ENCODE results near the gene DNMBP. TPM values are rescaled to one million over a fixed set of nuclear protein-coding genes. Genes with fewer than 3 reads are reported as not detected.
A peak's percentile ranks its signal among the peaks of the same experiment; 100 is the strongest.
"Not testable (repeated sequence)": the region's sequence is repeated elsewhere in the genome, so short reads cannot be mapped to it uniquely, and the experiment has no call there.

Gene DNMBP
- total RNA-seq, 2 experiments from 2014 or later, result 2.2 to 2.3 TPM

DNA sequence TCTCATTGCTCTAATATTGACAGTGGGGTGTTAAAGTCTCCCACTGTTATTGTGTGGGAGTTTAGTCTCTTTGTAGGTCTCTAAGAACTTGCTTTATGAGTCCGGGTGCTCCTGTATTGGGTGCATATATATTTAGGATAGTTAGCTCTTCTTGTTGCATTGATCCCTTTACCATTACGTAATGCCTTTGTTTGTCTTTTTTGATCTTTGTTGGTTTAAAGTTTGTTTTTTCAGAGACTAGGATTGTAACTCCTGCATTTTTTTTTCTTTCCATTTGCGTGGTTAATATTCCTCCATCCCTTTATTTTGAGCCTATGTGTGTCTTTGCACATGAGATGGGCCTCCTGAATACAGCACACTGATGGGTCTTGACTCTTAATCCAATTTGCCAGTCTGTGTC, 142.5 kb downstream of the DNMBP start:
- not testable (repeated sequence) for H3K4me1 Mint-ChIP-seq, H3K4me3 Mint-ChIP-seq, DNase-seq, H3K27ac Mint-ChIP-seq, H3K36me3 Mint-ChIP-seq
- peaks cover 89% of the 10 kb centered on the region for H3K27me3 Mint-ChIP-seq
- H3K9me3 Mint-ChIP-seq, result peaks cover 23% of the 10 kb centered on the region

DNA sequence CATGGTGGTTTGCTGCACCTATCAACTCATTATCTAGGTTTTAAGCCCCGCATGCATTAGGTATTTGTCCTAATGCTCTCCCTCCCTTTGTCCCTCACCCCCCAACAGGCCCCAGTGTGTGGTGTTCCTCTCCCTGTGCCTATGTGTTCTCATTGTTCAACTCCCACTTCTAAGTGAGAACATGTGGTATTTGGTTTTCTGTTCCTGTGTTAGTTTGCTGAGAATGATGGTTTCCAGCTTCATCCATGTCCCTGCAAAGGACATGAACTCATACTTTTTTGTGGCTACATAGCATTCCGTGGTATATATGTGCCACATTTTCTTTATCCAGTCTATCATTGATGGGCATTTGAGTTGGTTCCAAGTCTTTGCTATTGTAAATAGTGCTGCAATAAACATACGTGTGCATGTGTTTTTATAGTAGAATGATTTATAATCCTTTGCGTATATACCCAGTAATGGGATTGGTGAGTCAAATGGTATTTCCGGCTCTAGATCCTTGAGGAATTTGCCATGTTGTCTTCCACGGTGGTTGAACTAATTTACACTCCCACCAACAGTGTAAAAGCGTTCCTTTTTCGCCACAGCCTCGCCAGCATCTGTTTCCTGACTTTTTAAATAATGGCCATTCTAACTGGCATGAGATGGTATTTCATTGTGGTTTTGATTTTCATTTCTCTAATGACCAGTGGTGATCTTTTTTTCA, 146.1 kb downstream of the DNMBP start:
- H3K4me1 Mint-ChIP-seq, DNase-seq, H3K4me3 Mint-ChIP-seq, H3K36me3 Mint-ChIP-seq, H3K27ac Mint-ChIP-seq: not testable (repeated sequence)
- peaks cover 71% of the 10 kb centered on the region for H3K27me3 Mint-ChIP-seq
- H3K9me3 Mint-ChIP-seq, result peaks cover 22% of the 10 kb centered on the region

GRCh38 chr10:99860466-99860865, 149.3 kb downstream of the DNMBP start:
- Mint-ChIP-seq H3K4me3 (no peak overlapping the region), H3K4me1 (no peaks in the 10 kb centered on the region), H3K9me3 (peaks cover 2% of the 10 kb centered on the region), H3K27ac (no peak overlapping the region), H3K36me3 (no peaks in the 10 kb centered on the region), H3K27me3 (peaks cover 39% of the 10 kb centered on the region)
- no peak for DNase-seq

- Mint-ChIP-seq H3K9me3 (no peaks in the 10 kb centered on the region), H3K4me3 (no peak overlapping the region), H3K4me1 (no peaks in the 10 kb centered on the region), H3K36me3 (no peaks in the 10 kb centered on the region), H3K27me3 (peaks cover 32% of the 10 kb centered on the region), H3K27ac (no peak overlapping the region)
- peak; percentile 29 for DNase-seq
Measured at GRCh38 chr10:99859585-99859984, 150.2 kb downstream of the DNMBP start.

DNA sequence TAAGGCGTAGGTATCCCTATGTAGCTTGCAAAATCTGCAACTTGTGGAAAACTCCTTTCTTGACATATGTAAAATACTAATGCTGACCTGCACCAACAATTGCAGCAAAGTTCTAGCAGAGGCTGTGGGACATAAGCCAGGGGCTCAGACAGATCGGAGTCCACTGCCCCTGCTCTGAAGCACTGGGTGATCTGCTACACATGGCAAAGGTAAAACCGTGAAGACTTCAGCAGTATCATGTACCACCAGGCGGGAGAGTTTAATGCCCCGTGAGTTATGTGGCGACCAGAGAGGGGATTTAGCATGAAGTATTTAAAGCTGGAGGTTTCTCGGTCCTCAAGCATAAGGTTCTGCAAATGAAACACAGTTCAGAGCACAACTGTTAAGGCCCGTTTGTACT, 150.9 kb downstream of the DNMBP start:
- no peaks in the 10 kb centered on the region for H3K36me3 Mint-ChIP-seq
- H3K9me3 Mint-ChIP-seq, result no peaks in the 10 kb centered on the region
- no peak for DNase-seq
- no peak overlapping the region for H3K4me3 Mint-ChIP-seq
- H3K4me1 Mint-ChIP-seq, result no peaks in the 10 kb centered on the region
- H3K27me3 Mint-ChIP-seq, result peaks cover 25% of the 10 kb centered on the region
- H3K27ac Mint-ChIP-seq, result no peak overlapping the region

DNA sequence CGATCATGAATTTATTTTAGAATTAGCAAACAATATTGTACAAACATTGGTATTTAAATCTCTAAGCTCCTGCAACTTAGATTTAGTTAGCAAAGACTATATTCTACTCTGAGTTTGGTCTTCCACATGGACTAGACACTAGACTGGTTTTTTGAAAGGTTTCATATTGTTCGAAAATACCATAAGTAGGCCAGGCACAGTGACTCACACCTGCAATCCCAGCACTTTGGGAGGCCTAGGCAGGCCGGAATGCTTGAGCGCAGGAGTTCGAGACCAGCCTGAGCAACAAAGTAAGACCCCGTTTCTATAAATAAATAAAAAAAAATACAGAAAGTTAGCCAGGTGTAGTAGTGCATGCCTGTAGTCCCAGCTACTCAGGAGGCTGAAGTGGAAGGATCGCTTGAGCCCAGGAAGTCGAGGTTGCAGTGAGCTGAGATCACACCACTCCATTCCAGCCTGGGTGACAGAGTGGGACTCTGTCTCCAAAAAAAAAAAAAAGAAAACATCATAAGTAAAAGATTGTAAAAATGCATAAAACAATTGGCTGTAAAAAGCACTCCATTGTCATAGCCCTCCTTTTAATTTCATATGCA, 154.2 kb downstream of the DNMBP start:
- DNase-seq, result no peak
- H3K4me1 Mint-ChIP-seq, result no peaks in the 10 kb centered on the region
- no peak overlapping the region for H3K4me3 Mint-ChIP-seq
- no peaks in the 10 kb centered on the region for H3K9me3 Mint-ChIP-seq
- H3K27ac Mint-ChIP-seq, result no peak overlapping the region
- H3K27me3 Mint-ChIP-seq, result peaks cover 7% of the 10 kb centered on the region
- H3K36me3 Mint-ChIP-seq, result peaks cover 8% of the 10 kb centered on the region

DNA sequence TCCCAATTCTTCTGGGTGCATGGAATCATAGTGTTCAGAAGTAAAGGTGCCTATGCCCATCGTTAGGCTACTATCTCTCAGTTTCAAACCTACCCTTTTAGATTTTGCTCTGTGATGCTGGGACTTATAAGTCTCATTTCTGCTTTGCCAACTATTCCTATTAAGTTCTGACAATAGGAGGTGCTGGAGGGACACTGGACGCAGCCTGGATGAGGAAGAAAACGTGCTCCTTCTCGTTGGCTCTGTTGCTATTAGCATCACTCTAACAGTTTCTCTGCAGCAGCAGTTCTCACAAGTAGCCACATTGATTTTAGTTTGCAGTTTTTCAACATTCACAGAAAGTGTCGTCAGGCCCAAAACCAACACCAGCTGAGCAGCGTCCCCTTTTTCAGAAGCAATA, 154.9 kb downstream of the DNMBP start:
- Mint-ChIP-seq H3K27me3 (peaks cover 4% of the 10 kb centered on the region), H3K27ac (no peak overlapping the region), H3K9me3 (no peaks in the 10 kb centered on the region), H3K4me1 (no peaks in the 10 kb centered on the region), H3K36me3 (peaks cover 8% of the 10 kb centered on the region), H3K4me3 (no peak overlapping the region)
- DNase-seq, result no peak

GRCh38 chr10:99853655-99854054, 156.1 kb downstream of the DNMBP start:
- Mint-ChIP-seq H3K4me1 (no peaks in the 10 kb centered on the region), H3K27ac (no peak overlapping the region), H3K36me3 (peaks cover 8% of the 10 kb centered on the region), H3K9me3 (no peaks in the 10 kb centered on the region), H3K4me3 (no peak overlapping the region), H3K27me3 (no peaks in the 10 kb centered on the region)
- DNase-seq, result no peak

GRCh38 chr10:99852481-99853213, 157.1 kb downstream of the DNMBP start:
- no peak for DNase-seq
- Mint-ChIP-seq H3K4me3 (no peak overlapping the region), H3K4me1 (no peaks in the 10 kb centered on the region), H3K27ac (no peak overlapping the region), H3K27me3 (no peaks in the 10 kb centered on the region), H3K36me3 (peaks cover 8% of the 10 kb centered on the region), H3K9me3 (no peaks in the 10 kb centered on the region)

- no peaks in the 10 kb centered on the region for H3K27me3 Mint-ChIP-seq
- H3K4me1 Mint-ChIP-seq, result no peaks in the 10 kb centered on the region
- no peak overlapping the region for H3K27ac Mint-ChIP-seq
- H3K4me3 Mint-ChIP-seq, result no peak overlapping the region
- no peaks in the 10 kb centered on the region for H3K9me3 Mint-ChIP-seq
- peaks cover 8% of the 10 kb centered on the region for H3K36me3 Mint-ChIP-seq
- no peak for DNase-seq
Measured at GRCh38 chr10:99851825-99852224, 157.9 kb downstream of the DNMBP start.

DNA sequence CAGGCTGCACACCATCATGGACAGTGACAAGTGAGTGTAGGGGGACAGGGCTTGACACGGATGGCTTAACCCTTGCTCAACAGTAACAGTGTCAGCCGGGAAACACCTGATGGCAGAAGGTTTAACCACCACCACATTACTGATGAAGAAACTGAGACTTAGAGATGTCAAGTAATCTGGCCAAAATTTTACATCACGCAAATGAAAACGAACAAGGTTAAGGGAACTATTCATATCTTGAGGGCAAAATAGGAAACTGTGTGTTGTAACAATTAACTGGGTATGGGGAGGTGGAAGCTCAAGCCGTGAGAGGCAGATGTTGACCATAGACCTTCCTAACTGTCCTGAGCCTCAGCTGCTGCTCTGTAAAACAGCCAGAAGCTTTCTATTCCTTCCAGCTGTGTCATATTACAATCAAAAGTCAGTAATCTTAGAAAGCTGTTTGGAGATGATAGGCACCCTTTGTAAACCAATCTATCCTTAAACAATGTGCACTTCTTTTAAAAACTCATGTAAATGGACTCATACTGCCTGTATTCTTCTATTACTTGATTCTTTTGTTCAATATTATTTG, 158.9 kb downstream of the DNMBP start:
- H3K4me1 Mint-ChIP-seq, result peaks cover 5% of the 10 kb centered on the region
- no peaks in the 10 kb centered on the region for H3K27me3 Mint-ChIP-seq
- H3K27ac Mint-ChIP-seq, result no peak overlapping the region
- no peaks in the 10 kb centered on the region for H3K9me3 Mint-ChIP-seq
- no peak for DNase-seq
- no peak overlapping the region for H3K4me3 Mint-ChIP-seq
- H3K36me3 Mint-ChIP-seq, result peaks cover 8% of the 10 kb centered on the region

DNA sequence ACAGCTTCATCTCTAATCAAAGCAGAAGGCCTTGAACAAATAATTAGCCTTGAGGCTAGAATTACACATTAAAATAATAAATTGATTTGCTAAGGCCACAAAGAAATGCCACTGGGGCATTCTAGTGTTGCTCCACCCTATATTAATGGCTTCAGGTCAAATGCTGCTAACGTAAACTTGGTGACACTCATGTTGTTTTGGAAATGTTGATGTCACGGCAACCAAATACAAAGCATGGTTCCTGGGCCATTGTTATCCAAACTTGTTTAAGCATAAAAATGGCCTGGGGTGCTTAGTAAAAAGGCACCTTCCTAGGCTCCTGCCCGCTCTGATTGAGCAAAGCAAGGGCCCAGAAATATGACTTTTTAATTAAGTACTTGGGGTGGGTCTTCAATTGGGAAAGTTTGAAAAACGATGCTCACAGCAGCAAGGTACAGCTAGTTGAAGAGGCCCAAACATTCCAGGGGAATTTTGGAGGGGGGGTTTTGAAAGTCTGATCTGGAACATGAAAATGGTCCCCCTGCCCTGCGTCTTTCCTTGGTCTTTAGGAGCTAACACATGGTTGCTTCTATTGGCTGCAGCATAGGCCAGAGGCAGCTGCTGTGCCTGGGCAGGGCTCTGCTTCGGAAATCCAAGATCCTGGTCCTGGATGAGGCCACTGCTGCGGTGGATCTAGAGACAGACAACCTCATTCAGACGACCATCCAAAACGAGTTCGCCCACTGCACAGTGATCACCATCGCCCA, 159.6 kb downstream of the DNMBP start:
- H3K9me3 Mint-ChIP-seq, result no peaks in the 10 kb centered on the region
- no peak overlapping the region for H3K4me3 Mint-ChIP-seq
- no peak for DNase-seq
- H3K27me3 Mint-ChIP-seq, result no peaks in the 10 kb centered on the region
- no peak overlapping the region for H3K27ac Mint-ChIP-seq
- H3K36me3 Mint-ChIP-seq, result peaks cover 8% of the 10 kb centered on the region
- peaks cover 6% of the 10 kb centered on the region for H3K4me1 Mint-ChIP-seq

GRCh38 chr10:99849536-99849935, 160.2 kb downstream of the DNMBP start:
- Mint-ChIP-seq H3K4me3 (no peak overlapping the region), H3K9me3 (no peaks in the 10 kb centered on the region), H3K27ac (no peak overlapping the region), H3K36me3 (peaks cover 8% of the 10 kb centered on the region), H3K4me1 (peaks cover 6% of the 10 kb centered on the region), H3K27me3 (no peaks in the 10 kb centered on the region)
- DNase-seq, result no peak

DNA sequence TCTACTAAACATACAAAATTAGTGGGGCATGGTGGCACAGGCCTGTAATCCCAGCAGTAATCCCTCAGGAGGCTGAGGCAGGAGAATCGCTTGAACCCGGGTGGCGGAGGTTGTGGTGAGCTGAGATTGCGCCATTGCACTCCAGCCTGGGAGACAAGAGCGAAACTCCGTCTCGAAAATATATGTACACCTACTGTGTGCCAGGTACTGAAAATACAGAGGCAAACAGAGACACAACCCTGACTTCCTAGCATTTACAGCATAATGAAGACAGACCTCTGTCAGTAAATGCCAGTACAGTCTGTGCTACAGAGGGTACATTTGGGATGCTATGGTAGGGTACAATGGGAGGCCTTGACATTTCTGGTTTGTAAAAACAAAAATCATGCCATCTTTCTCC, 160.7 kb downstream of the DNMBP start:
- H3K27ac Mint-ChIP-seq, result no peak overlapping the region
- no peaks in the 10 kb centered on the region for H3K9me3 Mint-ChIP-seq
- peaks cover 8% of the 10 kb centered on the region for H3K36me3 Mint-ChIP-seq
- H3K4me1 Mint-ChIP-seq, result peaks cover 6% of the 10 kb centered on the region
- H3K4me3 Mint-ChIP-seq, result no peak overlapping the region
- H3K27me3 Mint-ChIP-seq, result no peaks in the 10 kb centered on the region
- DNase-seq, result no peak

DNA sequence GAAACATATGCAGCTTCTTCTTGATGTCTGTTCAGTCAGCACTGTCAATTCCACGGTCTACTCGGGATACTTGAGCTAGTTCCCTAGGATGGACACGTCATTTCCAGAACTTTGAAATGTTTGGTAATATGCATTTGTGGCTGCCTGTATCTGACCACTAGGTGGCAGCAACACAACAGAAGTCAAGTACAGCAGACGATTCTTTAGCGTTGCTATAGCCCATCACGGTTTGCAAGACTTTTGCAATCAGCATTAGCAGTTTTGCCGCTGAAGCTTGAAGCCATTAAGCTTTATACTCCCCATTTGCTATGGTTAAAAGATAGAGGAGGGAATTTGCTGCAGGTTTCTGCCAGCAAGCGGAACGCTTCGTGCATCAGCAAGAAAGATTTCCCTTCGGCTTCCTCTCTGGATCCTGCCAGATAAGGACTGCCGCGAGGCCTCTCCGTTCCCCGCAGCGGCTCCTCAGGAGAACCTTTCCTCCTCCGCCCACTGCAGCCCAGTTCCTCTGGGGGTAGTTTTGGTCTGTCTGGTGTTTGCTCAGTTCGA, 163.8 kb downstream of the DNMBP start:
- H3K27me3 Mint-ChIP-seq, result no peaks in the 10 kb centered on the region
- DNase-seq, result peak; percentile 56
- no peak overlapping the region for H3K4me3 Mint-ChIP-seq
- H3K27ac Mint-ChIP-seq, result no peak overlapping the region
- H3K9me3 Mint-ChIP-seq, result no peaks in the 10 kb centered on the region
- no peaks in the 10 kb centered on the region for H3K36me3 Mint-ChIP-seq
- H3K4me1 Mint-ChIP-seq, result peaks cover 6% of the 10 kb centered on the region
